OCI-LY3 (cell line): ENCODE results near the gene FAM163A.

Experiments used
- H2AFZ ChIP-seq: fragments of 200-600, 300-600 bp; shearing (Covaris generic); 2 replicates; pipeline ENCODE4 v1.6.0; 2014; ENCODE audit warnings: antibody characterized with exemption, low read depth, low read length
- H3K27ac ChIP-seq: fragments of 200-600, 300-600 bp; sonication (generic); 2 replicates; pipeline ENCODE4 v1.5.1; 2014; ENCODE audit warnings: mild to moderate bottlenecking, low read length, moderate library complexity, mixed read lengths
- H3K27me3 ChIP-seq: fragments of 200-600, 300-600 bp; sonication (generic); 2 replicates; pipeline ENCODE4 v1.6.1; 2014; ENCODE audit warnings: low read depth, low read length, mixed read lengths
- H3K36me3 ChIP-seq: fragments of 200-600, 300-600 bp; sonication (generic); replicated peaks from 2 replicates; pipeline ENCODE3; 2014; ENCODE audit warnings: low read depth, low read length, mixed read lengths
- H3K4me1 ChIP-seq: fragments of 300-600, 200-600 bp; sonication (generic); 2 replicates; pipeline ENCODE4 v1.6.1; 2014; ENCODE audit warnings: low read length, mixed read lengths
- H3K4me2 ChIP-seq: fragments of 200-600, 300-600 bp; sonication (generic); 2 replicates; pipeline ENCODE4 v1.6.1; 2014; ENCODE audit warnings: low read length, mixed read lengths
- H3K4me3 ChIP-seq: fragments of 300-600, 200-600 bp; sonication (generic); 2 replicates; pipeline ENCODE4 v1.5.1; 2014; ENCODE audit warnings: antibody characterized with exemption, mild to moderate bottlenecking, low read length, moderate library complexity
- H3K79me2 ChIP-seq: fragments of 300-600, 200-600 bp; shearing (Covaris generic); 2 replicates; pipeline ENCODE4 v1.6.1; 2014; ENCODE audit warnings: mild to moderate bottlenecking, low read length, mixed read lengths
- H3K9ac ChIP-seq: fragments of 300-600, 200-600 bp; shearing (Covaris generic); 2 replicates; pipeline ENCODE4 v1.6.0; 2014; ENCODE audit warnings: mild to moderate bottlenecking, low read length, moderate library complexity
- H3K9me3 ChIP-seq: fragments of 200-600, 300-600 bp; shearing (Covaris generic); 2 replicates; pipeline ENCODE4 v1.6.1; 2014; ENCODE audit warnings: low read length, mixed read lengths; ENCODE audit not compliant: insufficient read depth
- H4K20me1 ChIP-seq: fragments of 200-600, 300-600 bp; sonication (generic); 2 replicates; pipeline ENCODE4 v1.6.1; 2016; ENCODE audit warnings: low read length, mixed read lengths; ENCODE audit not compliant: insufficient read depth
- CTCF ChIP-seq: fragments of 200-600, 300-600 bp; sonication (generic); IDR thresholded peaks from 2 replicates; pipeline ENCODE4 v1.5.1; 2014; ENCODE audit warnings: antibody characterized with exemption, low read length, low read depth
- EZH2phosphoT487 ChIP-seq: fragments of 200-600 bp; shearing (Covaris generic); IDR thresholded peaks from 2 replicates; pipeline ENCODE4 v1.6.1; 2018; ENCODE audit warnings: antibody characterized with exemption, mixed run types, low read depth

Gene FAM163A

GRCh38 chr1:179750630-179751029 lies 7.5 kb downstream of the FAM163A start:
- H2AFZ ChIP-seq: no peak overlapping the region
- H3K36me3 ChIP-seq: no peaks in the 10 kb centered on the region

GRCh38 chr1:179753061-179753460 lies 10.0 kb downstream of the FAM163A start:
- Histone ChIP-seq H3K4me3 (no peak overlapping the region), H3K36me3 (no peaks in the 10 kb centered on the region), H3K4me1 (no peaks in the 10 kb centered on the region), H3K9ac (no peak overlapping the region), H3K27ac (no peak overlapping the region), H3K79me2 (no peaks in the 10 kb centered on the region), H2AFZ (no peak overlapping the region), H3K9me3 (no peaks in the 10 kb centered on the region), H3K4me2 (no peak overlapping the region), H3K27me3 (no peaks in the 10 kb centered on the region), H4K20me1 (no peaks in the 10 kb centered on the region)
- no peak for TF ChIP-seq EZH2phosphoT487
- no peak for TF ChIP-seq CTCF

More at GRCh38 chr1:179750630-179751029, 7.5 kb downstream of the FAM163A start:
- H3K79me2 ChIP-seq: no peaks in the 10 kb centered on the region
- no peaks in the 10 kb centered on the region for H4K20me1 ChIP-seq
- H3K4me2 ChIP-seq: no peak overlapping the region
- H3K4me3 ChIP-seq: no peak overlapping the region
- H3K27ac ChIP-seq: no peak overlapping the region
- no peak overlapping the region for H3K9ac ChIP-seq
- peaks cover 11% of the 10 kb centered on the region; the same call in 1 of the 2 replicates for H3K27me3 ChIP-seq
- no peaks in the 10 kb centered on the region for H3K4me1 ChIP-seq
- TF ChIP-seq EZH2phosphoT487 (no peak), CTCF (no peak)
- no peaks in the 10 kb centered on the region for H3K9me3 ChIP-seq

GRCh38 chr1:179754041-179754624 lies 11.0 kb downstream of the FAM163A start:
- H3K4me2 ChIP-seq: no peak overlapping the region
- H3K27ac ChIP-seq: no peak overlapping the region
- H3K79me2 ChIP-seq: no peaks in the 10 kb centered on the region
- H3K36me3 ChIP-seq: no peaks in the 10 kb centered on the region
- no peaks in the 10 kb centered on the region for H3K4me1 ChIP-seq
- H2AFZ ChIP-seq: no peak overlapping the region
- H4K20me1 ChIP-seq: no peaks in the 10 kb centered on the region
- H3K9ac ChIP-seq: no peak overlapping the region
- no peaks in the 10 kb centered on the region for H3K27me3 ChIP-seq
- TF ChIP-seq EZH2phosphoT487 (no peak), CTCF (no peak)
- H3K4me3 ChIP-seq: no peak overlapping the region
- H3K9me3 ChIP-seq: no peaks in the 10 kb centered on the region

GRCh38 chr1:179757933-179758332 lies 14.8 kb downstream of the FAM163A start:
- Histone ChIP-seq H3K36me3 (no peaks in the 10 kb centered on the region), H3K27ac (no peak overlapping the region), H3K4me1 (no peaks in the 10 kb centered on the region), H2AFZ (no peak overlapping the region), H3K27me3 (peaks cover 24% of the 10 kb centered on the region; the same call in 1 of the 2 replicates), H3K4me2 (no peak overlapping the region), H3K9ac (no peak overlapping the region), H3K4me3 (no peak overlapping the region), H3K79me2 (no peaks in the 10 kb centered on the region), H3K9me3 (no peaks in the 10 kb centered on the region), H4K20me1 (no peaks in the 10 kb centered on the region)
- TF ChIP-seq EZH2phosphoT487: no peak
- no peak for TF ChIP-seq CTCF
